ENCODE measurements around the gene STPG2. TPM values are rescaled to one million over a fixed set of nuclear protein-coding genes. Genes with fewer than 3 reads are reported as not detected.

Gene STPG2
- total RNA-seq, 1 experiment from 2014 or later: not detected

DNA sequence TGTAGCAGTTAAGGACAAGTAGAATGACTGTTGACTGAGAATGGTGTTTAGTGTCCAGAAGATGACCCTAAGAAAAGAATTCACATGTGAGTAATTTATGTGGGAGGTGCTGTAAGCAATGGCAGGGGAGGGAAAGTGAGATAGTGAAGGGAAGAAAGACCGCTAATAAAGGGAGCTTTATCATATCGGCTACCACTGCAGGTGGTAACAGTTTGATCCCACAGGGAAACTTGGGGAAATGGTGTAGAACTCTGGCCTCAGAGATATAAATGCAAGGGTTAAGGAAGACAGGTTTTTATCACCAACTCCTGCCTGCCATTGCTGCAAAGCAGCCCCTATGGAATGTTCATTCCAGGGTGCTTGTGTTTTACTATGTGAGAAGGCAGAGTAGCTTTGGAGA lies 489.6 kb downstream of the STPG2 start:
- no peaks in the 10 kb centered on the region for H3K36me3 ChIP-seq (ENCODE audit: control insufficient read depth, insufficient read depth, low read length)
- DNase-seq (ENCODE audit: low read depth, low spot score) (no peak), ATAC-seq (no peak)
- TF ChIP-seq, protein P1, sequence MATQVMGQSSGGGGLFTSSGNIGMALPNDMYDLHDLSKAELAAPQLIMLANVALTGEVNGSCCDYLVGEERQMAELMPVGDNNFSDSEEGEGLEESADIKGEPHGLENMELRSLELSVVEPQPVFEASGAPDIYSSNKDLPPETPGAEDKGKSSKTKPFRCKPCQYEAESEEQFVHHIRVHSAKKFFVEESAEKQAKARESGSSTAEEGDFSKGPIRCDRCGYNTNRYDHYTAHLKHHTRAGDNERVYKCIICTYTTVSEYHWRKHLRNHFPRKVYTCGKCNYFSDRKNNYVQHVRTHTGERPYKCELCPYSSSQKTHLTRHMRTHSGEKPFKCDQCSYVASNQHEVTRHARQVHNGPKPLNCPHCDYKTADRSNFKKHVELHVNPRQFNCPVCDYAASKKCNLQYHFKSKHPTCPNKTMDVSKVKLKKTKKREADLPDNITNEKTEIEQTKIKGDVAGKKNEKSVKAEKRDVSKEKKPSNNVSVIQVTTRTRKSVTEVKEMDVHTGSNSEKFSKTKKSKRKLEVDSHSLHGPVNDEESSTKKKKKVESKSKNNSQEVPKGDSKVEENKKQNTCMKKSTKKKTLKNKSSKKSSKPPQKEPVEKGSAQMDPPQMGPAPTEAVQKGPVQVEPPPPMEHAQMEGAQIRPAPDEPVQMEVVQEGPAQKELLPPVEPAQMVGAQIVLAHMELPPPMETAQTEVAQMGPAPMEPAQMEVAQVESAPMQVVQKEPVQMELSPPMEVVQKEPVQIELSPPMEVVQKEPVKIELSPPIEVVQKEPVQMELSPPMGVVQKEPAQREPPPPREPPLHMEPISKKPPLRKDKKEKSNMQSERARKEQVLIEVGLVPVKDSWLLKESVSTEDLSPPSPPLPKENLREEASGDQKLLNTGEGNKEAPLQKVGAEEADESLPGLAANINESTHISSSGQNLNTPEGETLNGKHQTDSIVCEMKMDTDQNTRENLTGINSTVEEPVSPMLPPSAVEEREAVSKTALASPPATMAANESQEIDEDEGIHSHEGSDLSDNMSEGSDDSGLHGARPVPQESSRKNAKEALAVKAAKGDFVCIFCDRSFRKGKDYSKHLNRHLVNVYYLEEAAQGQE (IDR thresholded peaks at IDR 0.05; ENCODE audit: insufficient read depth in 1 of 2, low read depth in 2 of 2, low read length in 1 of 2): no peak
- TF ChIP-seq, protein P2, sequence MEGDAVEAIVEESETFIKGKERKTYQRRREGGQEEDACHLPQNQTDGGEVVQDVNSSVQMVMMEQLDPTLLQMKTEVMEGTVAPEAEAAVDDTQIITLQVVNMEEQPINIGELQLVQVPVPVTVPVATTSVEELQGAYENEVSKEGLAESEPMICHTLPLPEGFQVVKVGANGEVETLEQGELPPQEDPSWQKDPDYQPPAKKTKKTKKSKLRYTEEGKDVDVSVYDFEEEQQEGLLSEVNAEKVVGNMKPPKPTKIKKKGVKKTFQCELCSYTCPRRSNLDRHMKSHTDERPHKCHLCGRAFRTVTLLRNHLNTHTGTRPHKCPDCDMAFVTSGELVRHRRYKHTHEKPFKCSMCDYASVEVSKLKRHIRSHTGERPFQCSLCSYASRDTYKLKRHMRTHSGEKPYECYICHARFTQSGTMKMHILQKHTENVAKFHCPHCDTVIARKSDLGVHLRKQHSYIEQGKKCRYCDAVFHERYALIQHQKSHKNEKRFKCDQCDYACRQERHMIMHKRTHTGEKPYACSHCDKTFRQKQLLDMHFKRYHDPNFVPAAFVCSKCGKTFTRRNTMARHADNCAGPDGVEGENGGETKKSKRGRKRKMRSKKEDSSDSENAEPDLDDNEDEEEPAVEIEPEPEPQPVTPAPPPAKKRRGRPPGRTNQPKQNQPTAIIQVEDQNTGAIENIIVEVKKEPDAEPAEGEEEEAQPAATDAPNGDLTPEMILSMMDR (IDR thresholded peaks at IDR 0.05): no peak
- CTCF ChIA-PET: no interaction called here
- H3K4me3 ChIP-seq (ENCODE audit: low read depth in 2 of 2, low read length in 2 of 2): no peak overlapping the region
- no TSS peak for BruUV-seq (replicated peaks)
- no peaks in the 10 kb centered on the region for H3K4me1 ChIP-seq (ENCODE audit: control insufficient read depth, insufficient read depth, low read length)
- in situ Hi-C loops (cut with HindIII; ENCODE audit: low pct_unique_long_range_greater_than_20kb, low sequenced_read_pairs) (no loop called here), intact Hi-C loops (cut with micrococcal nuclease; ENCODE audit: unreplicated experiment) (no loop called here)
- H3K27me3 ChIP-seq (ENCODE audit: control insufficient read depth, insufficient read depth, low read length): no peaks in the 10 kb centered on the region
- no peaks in the 10 kb centered on the region for H3K9me3 ChIP-seq (ENCODE audit: control insufficient read depth, insufficient read depth, low read depth, low read length)
- POLR2A ChIA-PET: no interaction called here
- no peak overlapping the region for H3K27ac ChIP-seq (ENCODE audit: low read length)

DNA sequence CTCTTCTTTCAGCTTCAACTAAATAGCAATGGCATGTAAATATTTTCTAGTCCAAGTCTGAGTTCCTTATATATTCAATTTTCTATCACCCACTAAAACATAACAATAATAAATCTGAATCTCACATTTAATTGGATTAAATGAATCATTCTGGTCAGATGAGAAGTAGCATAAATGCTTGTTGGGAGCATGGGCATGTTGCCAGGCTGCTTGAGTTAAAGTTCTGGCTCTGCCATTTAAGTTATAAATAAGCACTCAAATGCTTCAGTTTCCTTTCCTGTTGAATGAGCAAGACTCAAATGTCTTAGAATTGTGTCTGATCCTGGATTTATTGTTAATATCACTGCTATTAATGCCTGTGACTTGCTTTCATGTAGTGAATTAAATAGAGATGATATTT lies 496.3 kb downstream of the STPG2 start:
- no peak overlapping the region for H3K4me3 ChIP-seq (ENCODE audit: low read depth in 2 of 2, low read length in 2 of 2)
- no peaks in the 10 kb centered on the region for H3K9me3 ChIP-seq (ENCODE audit: control insufficient read depth, insufficient read depth, low read depth, low read length)
- ATAC-seq: no peak
- no peaks in the 10 kb centered on the region for H3K27me3 ChIP-seq (ENCODE audit: control insufficient read depth, insufficient read depth, low read length)
- no peak for DNase-seq (ENCODE audit: low read depth, low spot score)
- no peaks in the 10 kb centered on the region for H3K4me1 ChIP-seq (ENCODE audit: control insufficient read depth, insufficient read depth, low read length)
- TF ChIP-seq POLR2AphosphoS5 (IDR thresholded peaks at IDR 0.05; ENCODE audit: low read depth, low read length): no peak
- TF ChIP-seq, protein P1 (IDR thresholded peaks at IDR 0.05; ENCODE audit: insufficient read depth in 1 of 2, low read depth in 2 of 2, low read length in 1 of 2): no peak
- TF ChIP-seq, protein P2 (IDR thresholded peaks at IDR 0.05): no peak
- TF ChIP-seq TCF7L2 (IDR thresholded peaks at IDR 0.05; ENCODE audit: low read depth, low read length): no peak
- TF ChIP-seq SIN3A (IDR thresholded peaks at IDR 0.05; ENCODE audit: borderline replicate concordance, insufficient read depth, low read depth, low read length): no peak
- H3K36me3 ChIP-seq (ENCODE audit: control insufficient read depth, insufficient read depth, low read length): no peaks in the 10 kb centered on the region
- BruUV-seq (replicated peaks): no TSS peak
- ChIA-PET POLR2A (no interaction called here), CTCF (no interaction called here)
- no peak overlapping the region for H3K27ac ChIP-seq (ENCODE audit: low read length)
- in situ Hi-C loops (cut with HindIII; ENCODE audit: low pct_unique_long_range_greater_than_20kb, low sequenced_read_pairs): no loop called here
- intact Hi-C loops (cut with micrococcal nuclease; ENCODE audit: unreplicated experiment): no loop called here

Measured in Panc1 (cell line).